Lower leg skin (tissue), 4 donors: ENCODE data around the gene LAMC3. TPM values are rescaled to one million over a fixed set of nuclear protein-coding genes. Genes with fewer than 3 reads are reported as not detected.

Experiments
- DNase-seq, 2 donors: peaks; one replicate each; pipeline ENCODE4 v3.0.0-alpha.2; 2019; ENCODE audit warnings: low spot score in 2 of 2
- H3K4me3 ChIP-seq: fragments of 200-600 bp; sonication (generic); 2 replicates; pipeline ENCODE4 v1.5.1; 2017; ENCODE audit warnings: mild to moderate bottlenecking, low read depth; ENCODE audit not compliant: poor library complexity, severe bottlenecking
- CTCF ChIP-seq, 3 donors: fragments of 450-650 bp; IDR thresholded peaks; one replicate each; pipeline ENCODE4 v1.5.1; 2016; ENCODE audit warnings: antibody characterized with exemption in 3 of 3, mild to moderate bottlenecking in 3 of 3, moderate library complexity in 2 of 3
- POLR2A ChIP-seq, 2 donors: fragments of 450-650 bp; IDR thresholded peaks; one replicate each; pipeline ENCODE4 v1.6.1; 2016 to 2017; ENCODE audit warnings: antibody characterized with exemption in 2 of 2, mild to moderate bottlenecking in 1 of 2, moderate library complexity in 1 of 2
- WGBS, 2 donors: methylation state at CpG; one replicate each; pipeline ENCODE4 v1.1.5; 2018; 5-methylcytosine and 5-hydroxymethylcytosine counted together
- intact Hi-C: fragments of 100-400 bp; cut with DNase I; formaldehyde crosslinking; loops from one replicate; pipeline ENCODE4 v1.15.0; 2023; ENCODE audit warnings: low total_unique reads
- total RNA-seq, 4 donors: library from RNA; depleted of rRNA; stranded (reverse); fragments of >200 nt; gene quantifications; one replicate each; pipeline ENCODE4 v1.1.0, GENCODE V29; 2016

Gene LAMC3
- total RNA-seq, 4 donors from 2014 or later: 9.1 to 23.0 (median 11.2) TPM

GRCh38 chr9:131013015-131013755 is 4.2 kb downstream of the LAMC3 start:
- H3K4me3 ChIP-seq: no peak overlapping the region
- WGBS, 2 donors: 81 to 83% methylated on average over 15 to 22 of the region's 22 CpGs
- no peak for DNase-seq
- intact Hi-C loops: no loop called here
- TF ChIP-seq POLR2A (IDR thresholded peaks at IDR 0.05) (no peak), CTCF (IDR thresholded peaks at IDR 0.05) (no peak)

- intact Hi-C loops: no loop called here
Measured at GRCh38 chr9:131013771-131014676, 5.0 kb downstream of the LAMC3 start.

GRCh38 chr9:131015112-131015511 is 6.1 kb downstream of the LAMC3 start:
- DNase-seq: no peak
- TF ChIP-seq POLR2A (IDR thresholded peaks at IDR 0.05) (no peak), CTCF (IDR thresholded peaks at IDR 0.05) (no peak)
- WGBS, 2 donors: 70 to 72% methylated on average over 8 of the region's 8 CpGs
- no peak overlapping the region for H3K4me3 ChIP-seq
- intact Hi-C loops: no loop called here

More at GRCh38 chr9:131013771-131014676, 5.0 kb downstream of the LAMC3 start:
- 82 to 84% methylated on average over 18 of the region's 18 CpGs for WGBS, 2 donors
- no peak overlapping the region for H3K4me3 ChIP-seq
- no peak for TF ChIP-seq CTCF (IDR thresholded peaks at IDR 0.05)
- TF ChIP-seq POLR2A (IDR thresholded peaks at IDR 0.05): no peak
- DNase-seq: no peak

GRCh38 chr9:131015876-131016397 is 7.0 kb downstream of the LAMC3 start:
- TF ChIP-seq POLR2A (IDR thresholded peaks at IDR 0.05) (no peak), CTCF (IDR thresholded peaks at IDR 0.05) (no peak)
- no peak overlapping the region for H3K4me3 ChIP-seq
- intact Hi-C loops: no loop called here
- DNase-seq: no peak
- 93% methylated on average over 6 of the region's 6 CpGs for WGBS, 2 donors

- TF ChIP-seq POLR2A (IDR thresholded peaks at IDR 0.05): no peak
- no peak for TF ChIP-seq CTCF (IDR thresholded peaks at IDR 0.05)
- 57 to 60% methylated on average over 21 of the region's 21 CpGs for WGBS, 2 donors
- no peak overlapping the region for H3K4me3 ChIP-seq
- intact Hi-C loops: no loop called here
- peak; percentile 76 to 91 for DNase-seq
Measured at GRCh38 chr9:131017067-131017466, 8.1 kb downstream of the LAMC3 start.
